GM12874 (cell line): Measurements from ENCODE around the gene GFRA1.

Experiments used
- CTCF ChIP-seq: IDR thresholded peaks from 2 replicates; pipeline ENCODE4 v1.5.1; 2011; ENCODE audit warnings: low read depth, mild to moderate bottlenecking, control low read depth, low read length, moderate library complexity; ENCODE audit not compliant: insufficient read depth

The GFRA1 gene

GRCh38 chr10:116056445-116057293, 216.3 kb downstream of the GFRA1 start:
- no peak for TF ChIP-seq CTCF

GRCh38 chr10:116055917-116056252, 217.1 kb downstream of the GFRA1 start:
- no peak for TF ChIP-seq CTCF

- no peak for TF ChIP-seq CTCF
Observed at GRCh38 chr10:116055252-116055916, 217.6 kb downstream of the GFRA1 start.

DNA sequence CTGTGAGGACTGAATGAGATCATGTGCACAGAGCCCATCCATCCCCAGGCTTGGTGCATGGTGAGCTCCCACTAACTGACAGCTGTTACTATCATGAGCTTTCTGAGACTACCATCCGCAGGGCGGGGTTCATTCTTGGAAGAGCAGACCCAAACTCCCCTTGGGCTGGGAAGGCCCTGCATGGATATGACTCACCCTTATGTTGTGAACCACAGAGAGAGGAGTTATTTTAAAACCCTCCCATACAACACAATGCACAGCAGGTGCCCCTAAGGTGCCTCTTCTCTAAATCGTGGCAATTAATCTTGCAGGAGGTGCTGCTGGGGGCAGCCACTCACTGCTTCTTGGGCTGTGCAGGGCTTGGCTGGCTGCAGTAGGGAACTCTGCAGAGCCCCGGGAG, 219.1 kb downstream of the GFRA1 start:
- TF ChIP-seq CTCF, result no peak

- no peak for TF ChIP-seq CTCF
Observed at GRCh38 chr10:116049974-116050304, 223.1 kb downstream of the GFRA1 start.

- TF ChIP-seq CTCF, result no peak
Observed at GRCh38 chr10:116049158-116049973, 223.6 kb downstream of the GFRA1 start.
